Type B pancreatic cell (in vitro differentiated cells): ENCODE results near the gene CPSF3. TPM values are rescaled to one million over a fixed set of nuclear protein-coding genes. Genes with fewer than 3 reads are reported as not detected.

Experiments used
- DNase-seq: peaks from one replicate; pipeline ENCODE4 v3.0.0; 2021; ENCODE audit warnings: mixed read lengths; ENCODE audit not compliant: unreplicated experiment; ENCODE audit errors: extremely low spot score
- H3K27ac Mint-ChIP-seq: 2 replicates; pipeline ENCODE4 v1.8.0; 2021; ENCODE audit warnings: mild to moderate bottlenecking, mixed read lengths
- H3K27me3 Mint-ChIP-seq: 2 replicates; pipeline ENCODE4 v1.8.0; 2021; ENCODE audit warnings: mixed read lengths
- H3K36me3 Mint-ChIP-seq: 2 replicates; pipeline ENCODE4 v1.8.0; 2021; ENCODE audit warnings: mixed read lengths
- H3K4me1 Mint-ChIP-seq: one replicate; pipeline ENCODE4 v1.8.0; 2021; ENCODE audit warnings: mixed read lengths; ENCODE audit not compliant: unreplicated experiment
- H3K4me3 Mint-ChIP-seq: 2 replicates; pipeline ENCODE4 v1.8.0; 2021; ENCODE audit warnings: mild to moderate bottlenecking, mixed read lengths
- H3K9me3 Mint-ChIP-seq: 2 replicates; pipeline ENCODE4 v1.8.0; 2021; ENCODE audit warnings: mixed read lengths
- total RNA-seq: library from RNA; stranded (reverse); gene quantifications from 2 replicates; pipeline ENCODE4 v1.2.1, GENCODE V29; 2021; ENCODE audit warnings: low replicate concordance
- TF ChIP-seq, protein P1 (sequence below): fragments of 200-600 bp; sonication (generic); conservative IDR thresholded peaks from 2 replicates; pipeline ENCODE4 v1.5.0; 2021; ENCODE audit warnings: antibody characterized with exemption, mild to moderate bottlenecking

The CPSF3 gene
- total RNA-seq, 1 donor from 2014 or later, result 60.6 TPM

DNA sequence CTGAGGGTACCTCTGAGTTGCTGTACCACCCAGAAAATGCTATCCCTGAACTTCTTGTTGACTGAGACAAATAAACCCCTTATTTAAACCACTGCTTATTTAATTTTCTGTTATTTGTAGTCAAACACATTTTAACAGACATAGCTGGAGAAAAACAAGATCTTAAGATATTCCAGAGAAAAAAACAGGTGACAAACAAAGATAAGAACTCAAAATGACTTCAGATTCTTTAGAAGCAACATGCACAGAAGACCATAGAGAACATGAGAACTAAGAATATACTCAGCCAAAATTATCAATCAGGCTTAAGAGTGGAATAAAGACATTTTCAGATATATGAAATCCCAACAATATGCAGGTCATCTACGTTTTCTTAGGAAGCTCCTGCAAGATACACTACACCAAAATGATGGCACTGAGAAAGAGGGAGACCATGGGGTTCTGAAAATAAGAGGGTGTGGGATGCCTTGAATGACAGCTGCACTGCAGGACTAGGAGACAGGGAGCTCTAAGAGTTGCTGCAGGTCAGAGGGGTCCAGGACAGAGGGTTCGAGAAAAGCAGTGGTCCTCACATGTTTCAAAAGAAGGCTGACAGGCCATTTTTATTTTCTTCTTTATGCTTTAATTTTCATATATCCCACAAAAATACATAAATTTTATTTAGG lies 93.8 kb downstream of the CPSF3 start:
- Mint-ChIP-seq H3K9me3 (no peaks in the 10 kb centered on the region), H3K4me1 (no peaks in the 10 kb centered on the region), H3K27ac (no peak overlapping the region), H3K36me3 (peaks cover 39% of the 10 kb centered on the region), H3K27me3 (no peaks in the 10 kb centered on the region), H3K4me3 (no peak overlapping the region)
- TF ChIP-seq, protein P1, sequence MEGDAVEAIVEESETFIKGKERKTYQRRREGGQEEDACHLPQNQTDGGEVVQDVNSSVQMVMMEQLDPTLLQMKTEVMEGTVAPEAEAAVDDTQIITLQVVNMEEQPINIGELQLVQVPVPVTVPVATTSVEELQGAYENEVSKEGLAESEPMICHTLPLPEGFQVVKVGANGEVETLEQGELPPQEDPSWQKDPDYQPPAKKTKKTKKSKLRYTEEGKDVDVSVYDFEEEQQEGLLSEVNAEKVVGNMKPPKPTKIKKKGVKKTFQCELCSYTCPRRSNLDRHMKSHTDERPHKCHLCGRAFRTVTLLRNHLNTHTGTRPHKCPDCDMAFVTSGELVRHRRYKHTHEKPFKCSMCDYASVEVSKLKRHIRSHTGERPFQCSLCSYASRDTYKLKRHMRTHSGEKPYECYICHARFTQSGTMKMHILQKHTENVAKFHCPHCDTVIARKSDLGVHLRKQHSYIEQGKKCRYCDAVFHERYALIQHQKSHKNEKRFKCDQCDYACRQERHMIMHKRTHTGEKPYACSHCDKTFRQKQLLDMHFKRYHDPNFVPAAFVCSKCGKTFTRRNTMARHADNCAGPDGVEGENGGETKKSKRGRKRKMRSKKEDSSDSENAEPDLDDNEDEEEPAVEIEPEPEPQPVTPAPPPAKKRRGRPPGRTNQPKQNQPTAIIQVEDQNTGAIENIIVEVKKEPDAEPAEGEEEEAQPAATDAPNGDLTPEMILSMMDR, result no peak
- DNase-seq, result no peak

- DNase-seq, result no peak
- Mint-ChIP-seq H3K4me1 (no peaks in the 10 kb centered on the region), H3K27ac (no peak overlapping the region), H3K4me3 (no peak overlapping the region), H3K9me3 (no peaks in the 10 kb centered on the region), H3K36me3 (peaks cover 38% of the 10 kb centered on the region), H3K27me3 (no peaks in the 10 kb centered on the region)
- TF ChIP-seq, protein P1, result no peak
Measured at GRCh38 chr2:9518163-9518562, 94.7 kb downstream of the CPSF3 start.

DNA sequence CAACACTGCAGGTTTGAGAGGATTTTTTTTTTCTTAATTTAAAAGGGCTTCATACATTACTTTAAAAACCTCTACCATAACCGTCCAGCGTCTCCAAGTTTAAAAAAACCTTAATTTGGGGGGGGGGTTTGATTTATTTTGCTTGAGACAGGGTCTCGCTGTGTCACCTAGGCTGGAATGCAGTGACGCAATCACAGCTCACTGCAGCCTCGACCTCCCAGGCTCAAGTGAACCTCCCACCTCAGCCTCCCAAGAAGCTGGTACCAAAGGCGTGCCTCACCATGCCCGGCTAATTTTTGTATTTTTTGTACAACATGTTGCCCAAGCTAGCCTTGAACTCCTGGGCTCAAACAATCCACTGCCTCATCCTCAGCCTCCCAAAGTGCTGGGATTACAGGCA lies 95.3 kb downstream of the CPSF3 start:
- TF ChIP-seq, protein P1, result no peak
- H3K4me1 Mint-ChIP-seq, result no peaks in the 10 kb centered on the region
- no peak for DNase-seq
- no peak overlapping the region for H3K27ac Mint-ChIP-seq
- peaks cover 34% of the 10 kb centered on the region for H3K36me3 Mint-ChIP-seq
- H3K27me3 Mint-ChIP-seq, result no peaks in the 10 kb centered on the region
- no peaks in the 10 kb centered on the region for H3K9me3 Mint-ChIP-seq
- no peak overlapping the region for H3K4me3 Mint-ChIP-seq

- no peak overlapping the region for H3K4me3 Mint-ChIP-seq
- H3K9me3 Mint-ChIP-seq, result no peaks in the 10 kb centered on the region
- no peaks in the 10 kb centered on the region for H3K27me3 Mint-ChIP-seq
- no peak overlapping the region for H3K27ac Mint-ChIP-seq
- DNase-seq, result no peak
- peaks cover 34% of the 10 kb centered on the region for H3K36me3 Mint-ChIP-seq
- TF ChIP-seq, protein P1, result no peak
- H3K4me1 Mint-ChIP-seq, result no peaks in the 10 kb centered on the region
Measured at GRCh38 chr2:9519250-9519649, 95.8 kb downstream of the CPSF3 start.

Other genes starting within 250 kb of the CPSF3 start
- gene ASAP2, start 216.8 kb upstream of the CPSF3 start, total RNA-seq, result 45.6 and 49.6 TPM in 2 replicates
- gene ITGB1BP1, start 126 bp upstream of the CPSF3 start, total RNA-seq, result 57.2 and 79.0 TPM in 2 replicates
- 32.4 and 43.9 TPM in 2 replicates for gene IAH1, start 50.9 kb downstream of the CPSF3 start, total RNA-seq
- 33.5 and 37.6 TPM in 2 replicates for gene ADAM17, start 132.2 kb downstream of the CPSF3 start, total RNA-seq
- 318 and 354 TPM in 2 replicates for gene YWHAQ, start 207.3 kb downstream of the CPSF3 start, total RNA-seq